Liver (tissue), 9 donors: ENCODE results near the gene WWOX. TPM values are rescaled to one million over a fixed set of nuclear protein-coding genes. Genes with fewer than 3 reads are reported as not detected.

ENCODE experiments used
- DNase-seq: peaks from one replicate; pipeline ENCODE4 v3.0.0-alpha.2; 2017; ENCODE audit warnings: low spot score
- H3K27ac ChIP-seq, 2 donors: one replicate each; pipeline ENCODE4 v1.7.0; 2013; ENCODE audit warnings: inconsistent platforms in 2 of 2, low read length in 2 of 2, control low read depth in 1 of 2, low read depth in 1 of 2, mild to moderate bottlenecking in 1 of 2
- H3K27me3 ChIP-seq, 4 donors: one replicate each; pipeline versions ENCODE4 v1.6.1 to v1.7.0; 2013; ENCODE audit warnings: low read length in 3 of 4, inconsistent platforms in 1 of 4, mild to moderate bottlenecking in 1 of 4, moderate library complexity in 1 of 4; ENCODE audit not compliant: control insufficient read depth in 4 of 4, insufficient read depth in 4 of 4
- H3K36me3 ChIP-seq, 4 donors: one replicate each; pipeline versions ENCODE4 v1.6.1 to v1.7.0; 2013; ENCODE audit warnings: low read length in 3 of 4, mild to moderate bottlenecking in 3 of 4, low read depth in 1 of 4, moderate library complexity in 1 of 4; ENCODE audit not compliant: control insufficient read depth in 4 of 4, insufficient read depth in 3 of 4
- H3K4me1 ChIP-seq, 4 donors: one replicate each; pipeline versions ENCODE4 v1.6.1 to v1.7.0; 2013; ENCODE audit warnings: low read length in 3 of 4, mild to moderate bottlenecking in 3 of 4, moderate library complexity in 1 of 4; ENCODE audit not compliant: control insufficient read depth in 4 of 4, insufficient read depth in 4 of 4
- H3K4me3 ChIP-seq, 3 donors: one replicate each; pipeline versions ENCODE4 v1.6.1 to v1.7.0; 2013; ENCODE audit warnings: low read length in 3 of 3, control low read depth in 1 of 3, low read depth in 1 of 3, mild to moderate bottlenecking in 1 of 3
- H3K9ac ChIP-seq, 2 donors: one replicate each; pipeline ENCODE4 v1.7.0; 2013; ENCODE audit warnings: low read length in 2 of 2, mild to moderate bottlenecking in 2 of 2, moderate library complexity in 2 of 2, control low read depth in 1 of 2, low read depth in 1 of 2
- H3K9me3 ChIP-seq, 4 donors: one replicate each; pipeline versions ENCODE4 v1.6.1 to v1.7.0; 2013; ENCODE audit warnings: low read length in 3 of 4; ENCODE audit not compliant: control insufficient read depth in 4 of 4
- CTCF ChIP-seq: fragments of 150-350 bp; IDR thresholded peaks from 2 replicates; pipeline ENCODE4 v1.5.1; 2017; ENCODE audit warnings: improper control_type of control experiment, low read depth, low read length; ENCODE audit not compliant: missing input control
- EGR1 ChIP-seq, 2 donors: IDR thresholded peaks; 2 replicates each; pipeline ENCODE4 v1.6.1; 2016 to 2018; ENCODE audit warnings: antibody characterized with exemption in 2 of 2, low read depth in 2 of 2
- FOXA1 ChIP-seq: IDR thresholded peaks from 2 replicates; pipeline ENCODE4 v1.6.1; 2016; ENCODE audit warnings: antibody characterized with exemption
- FOXA2 ChIP-seq: IDR thresholded peaks from 2 replicates; pipeline ENCODE4 v1.6.1; 2016; ENCODE audit warnings: antibody characterized with exemption
- GABPA ChIP-seq, 2 donors: IDR thresholded peaks in 1 of 2; conservative IDR thresholded peaks in 1 of 2; 2 replicates each; pipeline ENCODE4 v1.6.1; 2016; ENCODE audit warnings: antibody characterized with exemption in 2 of 2, mild to moderate bottlenecking in 1 of 2, moderate library complexity in 1 of 2
- HNF4A ChIP-seq, 2 donors: conservative IDR thresholded peaks; 2 replicates each; pipeline ENCODE4 v1.6.1; 2016; ENCODE audit warnings: antibody characterized with exemption in 2 of 2, mild to moderate bottlenecking in 2 of 2
- HNF4G ChIP-seq: IDR thresholded peaks from 2 replicates; pipeline ENCODE4 v1.6.1; 2016; ENCODE audit warnings: antibody characterized with exemption
- JUND ChIP-seq, 2 donors: IDR thresholded peaks; 2 replicates each; pipeline ENCODE4 v1.6.1; 2016; ENCODE audit warnings: antibody characterized with exemption in 2 of 2
- MAX ChIP-seq: IDR thresholded peaks from 2 replicates; pipeline ENCODE4 v1.6.1; 2016; ENCODE audit warnings: antibody characterized with exemption
- NR2F2 ChIP-seq: IDR thresholded peaks from 2 replicates; pipeline ENCODE4 v1.6.1; 2016; ENCODE audit warnings: antibody characterized with exemption
- RAD21 ChIP-seq, 2 donors: IDR thresholded peaks; 2 replicates each; pipeline ENCODE4 v1.6.1; 2016; ENCODE audit warnings: antibody characterized with exemption in 2 of 2, mild to moderate bottlenecking in 2 of 2
- RXRA ChIP-seq, 2 donors: IDR thresholded peaks; 2 replicates each; pipeline ENCODE4 v1.6.1; 2017 to 2018; ENCODE audit warnings: antibody characterized with exemption in 2 of 2, mild to moderate bottlenecking in 1 of 2
- SP1 ChIP-seq: IDR thresholded peaks from 2 replicates; pipeline ENCODE4 v1.6.1; 2018; ENCODE audit warnings: antibody characterized with exemption, mild to moderate bottlenecking
- TAF1 ChIP-seq: conservative IDR thresholded peaks from 2 replicates; pipeline ENCODE4 v1.6.1; 2016; ENCODE audit warnings: antibody characterized with exemption, mild to moderate bottlenecking
- YY1 ChIP-seq: IDR thresholded peaks from 2 replicates; pipeline ENCODE4 v1.6.1; 2016; ENCODE audit warnings: antibody characterized with exemption, mild to moderate bottlenecking
- ZBTB33 ChIP-seq: IDR thresholded peaks from 2 replicates; pipeline ENCODE4 v1.6.1; 2016; ENCODE audit warnings: antibody characterized with exemption
- WGBS: extraction: QIAGEN DNeasy Blood & Tissue Kit; methylation state at CpG from one replicate; pipeline ENCODE4 v1.1.7; 2013; 5-methylcytosine and 5-hydroxymethylcytosine counted together
- polyA plus RNA-seq, 2 donors: library from polyadenylated mRNA; stranded (reverse) in 1 of 2; unstranded in 1 of 2; fragments of 200-250 nt in 1 of 2; fragments of >200 nt in 1 of 2; fragmentation: Nextera tagmentation in 1 of 2; extraction: Ambion mirVana in 1 of 2; gene quantifications; one replicate each; pipeline versions ENCODE4 v1.2.1 to v1.2.3, GENCODE V29; 2013 to 2015
- total RNA-seq, 2 donors: library from RNA; depleted of rRNA; stranded (reverse); fragments of >200 nt; gene quantifications; one replicate each; pipeline ENCODE4 v1.2.3, GENCODE V29; 2014
- TF ChIP-seq, protein P1 (sequence below): IDR thresholded peaks from 2 replicates; pipeline ENCODE4 v1.6.1; 2016; ENCODE audit warnings: antibody characterized with exemption
- TF ChIP-seq, protein P2 (sequence below): IDR thresholded peaks from 2 replicates; pipeline ENCODE4 v1.6.1; 2016; ENCODE audit warnings: antibody characterized with exemption, mild to moderate bottlenecking
- donor health status: healthy.
- donor health status: healthy.
- donor health status: healthy.
- donor health status: healthy.
- donor health status: healthy.

Gene WWOX
- total and polyA plus RNA-seq, 4 donors: 9.8 to 46.0 (median 15.3) TPM

DNA sequence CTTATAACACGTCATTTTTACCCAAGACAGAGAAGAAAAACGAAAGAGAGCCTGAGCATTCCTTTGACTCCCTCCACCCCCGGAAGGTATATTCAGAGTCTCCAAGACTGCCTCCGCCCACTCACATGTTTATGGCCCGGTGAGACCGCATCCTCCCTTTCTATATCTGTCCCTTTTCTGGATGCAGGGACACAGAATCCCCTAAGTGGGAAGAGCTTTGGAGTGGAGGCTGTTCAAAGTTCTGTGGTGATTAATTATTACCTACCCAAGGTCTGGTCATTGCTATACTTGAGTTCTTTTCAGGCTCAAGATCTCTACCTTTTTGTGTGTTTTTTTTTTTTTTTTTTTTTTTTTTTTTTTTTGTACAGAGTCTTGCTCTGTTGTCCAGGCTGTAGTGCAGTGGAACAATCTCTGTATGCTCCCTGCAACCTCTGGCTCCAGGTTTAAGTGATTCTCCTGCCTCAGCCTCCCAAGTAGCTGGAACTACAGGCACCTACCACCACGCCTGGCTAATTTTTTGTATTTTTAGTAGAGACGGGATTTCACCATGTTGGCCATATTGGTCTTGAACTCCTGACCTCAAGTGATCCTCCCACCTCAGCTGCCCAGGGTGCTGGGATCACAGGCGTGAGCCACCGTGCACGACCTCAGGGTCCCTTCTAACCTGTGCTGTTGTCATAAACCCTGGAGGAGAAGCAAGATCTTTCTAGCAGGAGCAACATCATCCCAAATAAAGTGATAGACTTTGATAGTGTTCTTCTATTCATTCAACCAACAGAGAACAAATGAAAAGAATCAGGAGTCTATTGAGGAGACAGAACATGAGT is 407.1 kb downstream of the WWOX start:
- Histone ChIP-seq H3K9me3 (no peaks in the 10 kb centered on the region), H3K4me3 (peak overlapping the region; percentile 47 to 72 (median 72)), H3K27me3 (no peaks in the 10 kb centered on the region), H3K9ac (peak overlapping the region; percentile 10 to 61), H3K4me1 (peaks cover 2 to 33% (median 26%) of the 10 kb centered on the region in 4 donors), H3K27ac (peak overlapping the region; percentile 69 to 87), H3K36me3 (no peaks in the 10 kb centered on the region)
- WGBS: 29% methylated on average over 11 of the region's 11 CpGs
- DNase-seq: no peak
- TF ChIP-seq FOXA2: no peak
- TF ChIP-seq HNF4G: no peak
- TF ChIP-seq MAX: no peak
- TF ChIP-seq FOXA1: no peak
- TF ChIP-seq NR2F2: no peak
- TF ChIP-seq, protein P1, sequence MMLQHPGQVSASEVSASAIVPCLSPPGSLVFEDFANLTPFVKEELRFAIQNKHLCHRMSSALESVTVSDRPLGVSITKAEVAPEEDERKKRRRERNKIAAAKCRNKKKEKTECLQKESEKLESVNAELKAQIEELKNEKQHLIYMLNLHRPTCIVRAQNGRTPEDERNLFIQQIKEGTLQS: no peak
- no peak for TF ChIP-seq ZBTB33
- no peak for TF ChIP-seq CTCF
- TF ChIP-seq TAF1: no peak
- TF ChIP-seq RAD21 (IDR thresholded peaks at IDR 0.05): no peak
- no peak for TF ChIP-seq JUND (IDR thresholded peaks at IDR 0.05)

DNA sequence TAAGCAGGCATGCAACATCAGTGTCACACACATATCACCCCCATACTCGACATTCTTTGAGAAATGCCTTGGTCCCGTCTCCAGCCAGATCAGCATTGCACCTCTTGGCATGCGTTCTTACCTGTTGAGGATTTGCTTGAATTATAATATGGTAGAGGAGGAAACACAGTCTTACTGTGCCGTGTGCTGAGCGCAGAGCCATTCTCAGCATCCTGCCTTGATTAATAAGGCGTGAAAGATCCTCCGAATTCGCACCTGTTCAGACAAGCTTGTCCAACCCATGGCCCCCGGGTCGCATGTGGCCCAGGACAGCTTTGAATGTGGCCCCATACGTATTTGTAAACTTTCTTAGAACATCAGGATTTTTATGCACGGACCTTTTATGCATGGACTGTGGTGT is 408.1 kb downstream of the WWOX start:
- H3K27me3 ChIP-seq: no peaks in the 10 kb centered on the region
- H3K27ac ChIP-seq: no peak overlapping the region
- peaks cover 2 to 33% (median 26%) of the 10 kb centered on the region in 4 donors for H3K4me1 ChIP-seq
- 97% methylated on average over 12 of the region's 12 CpGs for WGBS
- no peak overlapping the region for H3K4me3 ChIP-seq
- DNase-seq: no peak
- no peaks in the 10 kb centered on the region for H3K9me3 ChIP-seq
- H3K9ac ChIP-seq: no peak overlapping the region
- no peaks in the 10 kb centered on the region for H3K36me3 ChIP-seq
- TF ChIP-seq SP1 (no peak), HNF4G (no peak), RXRA (IDR thresholded peaks at IDR 0.05) (no peak), YY1 (no peak), RAD21 (IDR thresholded peaks at IDR 0.05) (no peak), CTCF (no peak), FOXA1 (no peak), GABPA (IDR thresholded peaks at IDR 0.05 in 1 of 2, conservative IDR thresholded peaks at IDR 0.05 in 1 of 2) (no peak), NR2F2 (no peak), JUND (IDR thresholded peaks at IDR 0.05) (no peak), EGR1 (IDR thresholded peaks at IDR 0.05; ENCODE audit: low read depth in 2 of 2) (no peak), MAX (no peak), HNF4A (conservative IDR thresholded peaks at IDR 0.05) (no peak), TAF1 (no peak), ZBTB33 (no peak)
- TF ChIP-seq, protein P2, sequence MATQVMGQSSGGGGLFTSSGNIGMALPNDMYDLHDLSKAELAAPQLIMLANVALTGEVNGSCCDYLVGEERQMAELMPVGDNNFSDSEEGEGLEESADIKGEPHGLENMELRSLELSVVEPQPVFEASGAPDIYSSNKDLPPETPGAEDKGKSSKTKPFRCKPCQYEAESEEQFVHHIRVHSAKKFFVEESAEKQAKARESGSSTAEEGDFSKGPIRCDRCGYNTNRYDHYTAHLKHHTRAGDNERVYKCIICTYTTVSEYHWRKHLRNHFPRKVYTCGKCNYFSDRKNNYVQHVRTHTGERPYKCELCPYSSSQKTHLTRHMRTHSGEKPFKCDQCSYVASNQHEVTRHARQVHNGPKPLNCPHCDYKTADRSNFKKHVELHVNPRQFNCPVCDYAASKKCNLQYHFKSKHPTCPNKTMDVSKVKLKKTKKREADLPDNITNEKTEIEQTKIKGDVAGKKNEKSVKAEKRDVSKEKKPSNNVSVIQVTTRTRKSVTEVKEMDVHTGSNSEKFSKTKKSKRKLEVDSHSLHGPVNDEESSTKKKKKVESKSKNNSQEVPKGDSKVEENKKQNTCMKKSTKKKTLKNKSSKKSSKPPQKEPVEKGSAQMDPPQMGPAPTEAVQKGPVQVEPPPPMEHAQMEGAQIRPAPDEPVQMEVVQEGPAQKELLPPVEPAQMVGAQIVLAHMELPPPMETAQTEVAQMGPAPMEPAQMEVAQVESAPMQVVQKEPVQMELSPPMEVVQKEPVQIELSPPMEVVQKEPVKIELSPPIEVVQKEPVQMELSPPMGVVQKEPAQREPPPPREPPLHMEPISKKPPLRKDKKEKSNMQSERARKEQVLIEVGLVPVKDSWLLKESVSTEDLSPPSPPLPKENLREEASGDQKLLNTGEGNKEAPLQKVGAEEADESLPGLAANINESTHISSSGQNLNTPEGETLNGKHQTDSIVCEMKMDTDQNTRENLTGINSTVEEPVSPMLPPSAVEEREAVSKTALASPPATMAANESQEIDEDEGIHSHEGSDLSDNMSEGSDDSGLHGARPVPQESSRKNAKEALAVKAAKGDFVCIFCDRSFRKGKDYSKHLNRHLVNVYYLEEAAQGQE: no peak
